ENCODE results near the gene PCDH15. TPM values are rescaled to one million over a fixed set of nuclear protein-coding genes. Genes with fewer than 3 reads are reported as not detected.

PCDH15 gene
- total RNA-seq, 6 donors from 2014 or later = 0.59 to 1.9 (median 1.1) TPM

DNA sequence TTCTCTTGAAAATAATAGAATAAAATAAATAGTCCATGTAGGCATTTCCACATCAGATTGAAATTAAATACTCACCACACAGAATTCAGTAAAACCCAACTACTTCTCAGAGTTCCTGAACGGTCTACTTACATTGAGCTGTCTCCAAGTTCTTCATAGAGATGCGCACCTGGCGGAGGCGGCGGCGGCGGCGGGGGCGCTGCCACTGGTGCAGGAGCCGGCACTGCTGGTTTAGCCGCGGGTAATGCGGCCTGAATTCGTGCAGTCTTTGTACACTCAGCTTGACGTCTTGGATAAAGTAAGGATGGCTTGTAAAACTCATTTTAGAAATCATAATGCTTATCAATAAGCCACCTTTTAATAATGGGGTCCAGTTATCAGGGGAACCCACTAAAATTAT, 973.8 kb downstream of the PCDH15 start:
- H3K36me3 ChIP-seq = no peaks in the 10 kb centered on the region
- H3K27ac ChIP-seq = no peak overlapping the region
- no peaks in the 10 kb centered on the region for H3K27me3 ChIP-seq
- TF ChIP-seq POLR2AphosphoS5 (IDR thresholded peaks at IDR 0.05) = no peak
- TF ChIP-seq EP300 (IDR thresholded peaks at IDR 0.05) = no peak
- no peak for TF ChIP-seq POLR2A (IDR thresholded peaks at IDR 0.05)
- TF ChIP-seq CTCF (IDR thresholded peaks at IDR 0.05) = no peak
- 96 to 97% methylated on average over 15 of the region's 15 CpGs for WGBS, 2 donors
- no peaks in the 10 kb centered on the region for H3K9me3 ChIP-seq
- no peaks in the 10 kb centered on the region for H3K4me1 ChIP-seq
- DNase-seq (peak in 1 of 2 donors; percentile 69), ATAC-seq (ENCODE audit: low FRiP score in 2 of 2) (no peak)
- no peak overlapping the region for H3K4me3 ChIP-seq

DNA sequence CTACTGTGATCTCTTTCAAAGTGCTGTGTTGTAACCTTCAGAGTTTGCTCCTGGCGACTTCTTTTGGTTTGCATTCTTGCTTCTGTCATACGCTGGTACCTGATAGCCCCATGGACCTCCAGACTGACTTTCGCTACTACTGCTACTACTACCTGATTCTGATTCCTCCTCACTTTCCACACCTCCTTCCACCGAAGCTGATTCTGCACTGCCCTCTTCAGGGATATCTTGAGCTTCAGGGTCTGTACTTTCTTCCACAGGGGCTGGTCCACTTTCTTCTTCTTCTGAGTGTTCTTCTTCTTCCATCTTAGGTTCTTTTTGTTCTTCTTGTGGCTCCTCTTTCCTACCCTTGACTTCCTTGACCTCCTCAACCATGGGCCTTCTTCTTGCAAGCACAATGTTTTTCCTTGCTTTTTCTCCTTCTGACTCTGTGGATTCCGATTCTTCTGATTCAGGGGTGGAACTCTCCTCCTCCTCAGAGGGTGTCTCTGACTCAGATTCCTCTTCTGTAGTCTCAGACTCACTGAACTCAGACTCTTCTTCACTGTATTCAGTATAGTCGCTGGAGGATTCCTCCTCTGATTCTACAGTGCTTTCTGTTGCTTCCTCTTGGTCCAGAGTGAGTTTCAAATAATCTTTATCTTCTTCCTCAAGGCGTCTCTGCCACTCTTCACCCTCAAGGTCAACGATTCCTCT, 992.2 kb downstream of the PCDH15 start:
- no peak for DNase-seq
- H3K9me3 ChIP-seq = no peaks in the 10 kb centered on the region
- H3K27me3 ChIP-seq = no peaks in the 10 kb centered on the region
- no peak for TF ChIP-seq EP300 (IDR thresholded peaks at IDR 0.05)
- TF ChIP-seq POLR2AphosphoS5 (IDR thresholded peaks at IDR 0.05) = no peak
- no peak for TF ChIP-seq POLR2A (IDR thresholded peaks at IDR 0.05)
- no peak for TF ChIP-seq CTCF (IDR thresholded peaks at IDR 0.05)
- H3K4me3 ChIP-seq = no peak overlapping the region
- no peaks in the 10 kb centered on the region for H3K4me1 ChIP-seq
- no peak overlapping the region for H3K27ac ChIP-seq
- ATAC-seq (ENCODE audit: low FRiP score in 2 of 2) = no peak
- no peaks in the 10 kb centered on the region for H3K36me3 ChIP-seq
- WGBS, 2 donors = 79 to 84% methylated on average over 8 of the region's 8 CpGs

- 76 to 81% methylated on average over 8 of the region's 8 CpGs for WGBS, 2 donors
- H3K4me3 ChIP-seq = no peak overlapping the region
- no peaks in the 10 kb centered on the region for H3K9me3 ChIP-seq
- no peaks in the 10 kb centered on the region for H3K36me3 ChIP-seq
- DNase-seq = no peak
- H3K27me3 ChIP-seq = no peaks in the 10 kb centered on the region
- no peak overlapping the region for H3K27ac ChIP-seq
- H3K4me1 ChIP-seq = no peaks in the 10 kb centered on the region
- no peak for TF ChIP-seq POLR2AphosphoS5 (IDR thresholded peaks at IDR 0.05)
- no peak for TF ChIP-seq POLR2A (IDR thresholded peaks at IDR 0.05)
- no peak for TF ChIP-seq CTCF (IDR thresholded peaks at IDR 0.05)
- no peak for TF ChIP-seq EP300 (IDR thresholded peaks at IDR 0.05)
- no peak for ATAC-seq (ENCODE audit: low FRiP score in 2 of 2)
Observed at GRCh38 chr10:53786236-53786900, 1014.7 kb downstream of the PCDH15 start.

GRCh38 chr10:53771701-53772100, 1029.3 kb downstream of the PCDH15 start:
- no peak for TF ChIP-seq EP300 (IDR thresholded peaks at IDR 0.05)
- no peak for TF ChIP-seq POLR2A (IDR thresholded peaks at IDR 0.05)
- TF ChIP-seq CTCF (IDR thresholded peaks at IDR 0.05) = no peak
- no peak for TF ChIP-seq POLR2AphosphoS5 (IDR thresholded peaks at IDR 0.05)
- H3K4me1 ChIP-seq = no peaks in the 10 kb centered on the region
- 87% methylated on average over 10 of the region's 10 CpGs for WGBS, 2 donors
- DNase-seq = no peak
- H3K27me3 ChIP-seq = no peaks in the 10 kb centered on the region
- no peak for ATAC-seq (ENCODE audit: low FRiP score in 2 of 2)
- H3K9me3 ChIP-seq = no peaks in the 10 kb centered on the region
- H3K27ac ChIP-seq = no peak overlapping the region
- H3K4me3 ChIP-seq = no peak overlapping the region
- H3K36me3 ChIP-seq = no peaks in the 10 kb centered on the region
